HG03159 (cell line): ENCODE data around the gene TMEM212.

Experiments used
- ATAC-seq: cut with Tn5 transposase; IDR thresholded peaks from one replicate; pipeline ENCODE4 v1.9.1; 2021; ENCODE audit warnings: mild to moderate bottlenecking, moderate library complexity; ENCODE audit not compliant: unreplicated experiment

The TMEM212 gene

DNA sequence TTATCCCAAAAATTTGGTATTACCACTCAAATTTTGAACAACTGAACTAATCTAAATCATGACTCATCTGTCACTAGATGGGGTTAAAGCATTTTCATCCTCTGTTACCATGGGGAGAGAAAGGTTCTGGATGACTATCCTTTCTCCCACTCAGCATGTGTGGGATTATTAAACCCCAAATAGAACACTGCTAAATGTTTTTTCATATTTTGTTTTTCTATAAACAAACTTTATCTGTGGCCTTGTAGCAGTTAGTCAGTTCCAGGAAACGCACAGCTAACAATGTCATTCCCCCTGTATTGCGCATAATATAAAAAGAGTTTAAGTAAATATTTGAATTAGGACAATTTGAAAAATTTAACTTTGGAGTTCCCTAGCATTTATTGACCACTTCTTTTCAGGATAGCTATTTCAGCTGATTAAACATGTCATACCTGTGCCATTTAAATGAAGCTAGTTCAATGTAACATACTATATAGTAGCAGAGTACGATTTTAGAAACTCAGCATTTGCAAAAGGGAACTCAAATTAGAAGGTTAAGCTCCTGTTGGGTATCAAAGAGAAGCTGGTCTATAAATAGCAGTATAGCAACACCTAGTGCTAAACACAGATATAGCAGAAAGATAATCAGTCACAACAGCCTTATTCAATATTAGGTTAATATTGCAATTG, 9.2 kb upstream of the TMEM212 start:
- peak; percentile 61 for ATAC-seq

DNA sequence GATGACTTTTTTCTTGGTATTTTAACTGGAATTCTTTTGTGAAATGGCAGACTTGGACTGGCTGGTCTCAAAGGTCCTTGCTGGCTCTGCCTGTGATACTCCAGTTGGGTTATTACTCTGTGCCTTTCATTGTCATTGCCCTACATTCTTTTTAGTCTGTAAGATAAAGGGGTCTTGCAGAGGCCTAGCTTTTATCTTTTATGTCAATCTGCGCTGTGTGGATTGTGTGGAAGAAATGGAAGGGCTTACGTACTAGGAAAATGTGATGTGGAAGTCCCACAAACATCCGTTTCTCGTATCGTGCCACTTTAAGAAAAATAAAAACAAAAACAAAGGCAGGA, 8.7 kb upstream of the TMEM212 start:
- ATAC-seq, result no peak

DNA sequence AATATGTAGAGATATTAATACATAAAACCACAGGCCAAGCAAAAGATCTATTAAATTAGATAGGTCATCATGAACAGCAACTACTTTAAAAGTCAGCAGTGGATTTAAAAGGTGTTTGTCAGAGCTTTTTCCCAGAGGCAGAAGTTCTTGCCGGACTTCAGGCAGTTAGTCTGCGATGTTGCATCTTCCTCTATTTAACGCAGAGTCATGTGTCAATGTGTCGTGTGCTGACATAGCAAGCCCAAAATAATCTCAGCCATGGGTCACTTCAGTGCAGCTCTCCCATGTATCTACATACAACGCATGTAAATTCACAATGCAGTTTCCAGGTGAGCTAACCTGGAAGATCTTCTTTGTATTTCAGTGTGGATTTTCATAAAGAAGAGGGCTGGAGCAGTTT, 8.0 kb upstream of the TMEM212 start:
- no peak for ATAC-seq

DNA sequence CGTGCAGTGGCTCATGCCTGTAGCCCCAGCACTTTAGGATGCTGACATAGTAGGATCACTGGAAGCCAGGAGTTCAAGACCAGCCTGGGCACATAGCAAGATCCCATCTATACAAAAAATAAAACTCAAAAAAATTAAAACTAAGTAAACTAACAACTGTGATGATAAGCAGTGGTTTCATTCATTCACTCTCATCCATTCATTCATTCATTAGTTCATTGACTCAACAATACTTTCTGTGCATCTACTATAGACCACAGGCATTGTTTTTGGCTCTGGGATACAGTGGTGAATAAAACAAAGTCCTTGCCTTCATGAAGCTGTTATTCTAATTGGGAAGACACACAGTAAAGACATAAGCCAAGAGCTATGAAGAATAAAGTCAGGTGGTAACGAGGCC, 7.5 kb upstream of the TMEM212 start:
- ATAC-seq, result no peak

DNA sequence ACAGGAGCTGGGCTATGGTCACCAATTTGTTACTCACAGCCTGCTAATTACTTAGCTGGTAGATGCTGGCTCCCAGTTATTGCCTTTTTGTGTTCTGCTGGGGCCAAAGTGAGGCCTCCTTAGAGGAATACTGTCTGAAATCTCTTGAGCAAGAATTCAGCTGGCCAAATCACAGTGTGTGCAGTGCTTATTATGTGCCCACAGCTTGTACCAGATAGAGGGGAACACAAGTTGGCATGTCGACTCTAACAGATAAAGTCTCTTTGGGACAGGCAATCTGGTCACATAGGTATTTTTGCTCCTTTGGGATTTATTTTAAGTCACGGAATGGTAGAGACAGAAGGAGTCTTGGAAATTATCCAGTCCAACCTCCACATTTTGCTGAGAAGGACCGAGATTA, 6.3 kb upstream of the TMEM212 start:
- ATAC-seq, result no peak

DNA sequence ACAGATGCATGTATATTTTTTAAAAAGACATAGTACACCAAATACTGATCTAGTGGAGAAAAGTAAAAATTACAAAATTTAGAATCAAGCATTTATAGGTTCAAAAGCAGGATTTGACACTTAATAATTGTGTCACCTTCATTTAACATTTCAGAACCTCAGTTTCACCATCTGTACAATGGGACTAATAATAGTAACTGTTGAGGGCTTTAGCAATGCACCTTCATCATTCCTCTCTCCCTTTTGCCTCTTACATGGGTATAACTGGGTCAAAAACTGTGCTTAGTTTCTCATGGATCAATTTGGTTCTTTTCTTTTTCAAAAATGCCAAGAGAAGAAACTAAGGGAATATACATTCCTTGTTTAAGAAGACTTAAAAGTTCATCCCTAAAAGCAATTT, 5.5 kb upstream of the TMEM212 start:
- ATAC-seq, result no peak

DNA sequence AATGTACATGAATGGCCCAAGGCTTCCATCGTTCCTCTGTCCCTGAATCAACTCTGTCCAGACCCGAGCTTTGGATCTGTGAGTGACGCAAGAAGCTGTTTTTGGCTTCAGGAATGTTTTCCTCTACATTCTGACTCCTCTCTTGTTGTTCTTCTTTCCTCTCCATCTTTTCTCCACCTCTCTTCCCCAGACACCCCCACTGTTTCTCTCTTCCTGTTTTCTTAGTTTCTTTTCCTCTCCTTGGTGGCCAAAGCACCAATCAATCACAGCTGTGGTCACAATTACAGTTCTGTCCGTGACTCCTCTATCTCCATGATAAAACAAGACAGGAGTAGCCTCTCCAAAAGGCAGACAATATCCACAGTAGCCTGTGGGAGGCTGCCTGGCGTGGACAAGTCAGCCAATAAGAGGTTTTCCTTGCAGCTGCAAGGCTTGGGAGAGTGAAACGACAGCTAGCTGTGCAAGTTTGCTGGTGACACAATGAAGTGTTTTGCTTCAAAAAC, 4.9 kb upstream of the TMEM212 start:
- no peak for ATAC-seq

DNA sequence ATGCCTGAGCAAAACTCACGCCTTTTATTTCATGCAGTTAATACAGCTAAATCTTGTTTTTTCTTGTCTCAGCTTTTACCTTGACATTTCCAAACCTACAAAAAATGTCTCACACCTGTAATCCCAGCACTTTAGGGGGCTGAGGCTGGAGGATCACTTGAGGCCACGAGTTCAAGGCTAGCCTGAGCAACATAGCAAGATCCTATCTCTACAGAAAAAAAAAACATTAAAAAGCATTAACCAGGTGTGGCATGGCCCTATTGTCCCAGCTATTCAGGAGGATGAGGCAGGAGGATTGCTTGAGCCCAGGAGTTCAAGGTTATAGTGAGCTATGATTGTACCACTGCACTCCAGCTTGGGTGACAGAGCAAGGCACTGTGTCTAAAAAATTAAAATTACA, 3.9 kb upstream of the TMEM212 start:
- ATAC-seq, result no peak

DNA sequence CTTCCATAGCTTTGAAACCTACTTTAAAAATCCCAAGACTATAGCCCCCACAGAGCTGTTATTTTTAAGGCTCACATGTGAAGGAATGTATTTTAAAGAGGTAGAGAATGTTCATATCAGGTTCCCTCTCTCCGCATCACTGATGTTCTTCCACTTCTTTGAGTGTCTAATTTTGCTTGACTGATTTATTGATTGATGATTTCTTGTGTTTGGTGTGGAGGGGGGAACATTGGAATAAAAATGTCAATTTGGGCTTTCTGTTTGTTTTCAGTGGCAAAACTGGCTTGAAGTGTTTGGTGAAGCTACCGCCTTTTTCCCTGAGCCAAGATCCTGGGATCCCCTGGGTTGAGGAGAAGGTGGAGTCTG, 2.7 kb upstream of the TMEM212 start:
- ATAC-seq, result no peak

DNA sequence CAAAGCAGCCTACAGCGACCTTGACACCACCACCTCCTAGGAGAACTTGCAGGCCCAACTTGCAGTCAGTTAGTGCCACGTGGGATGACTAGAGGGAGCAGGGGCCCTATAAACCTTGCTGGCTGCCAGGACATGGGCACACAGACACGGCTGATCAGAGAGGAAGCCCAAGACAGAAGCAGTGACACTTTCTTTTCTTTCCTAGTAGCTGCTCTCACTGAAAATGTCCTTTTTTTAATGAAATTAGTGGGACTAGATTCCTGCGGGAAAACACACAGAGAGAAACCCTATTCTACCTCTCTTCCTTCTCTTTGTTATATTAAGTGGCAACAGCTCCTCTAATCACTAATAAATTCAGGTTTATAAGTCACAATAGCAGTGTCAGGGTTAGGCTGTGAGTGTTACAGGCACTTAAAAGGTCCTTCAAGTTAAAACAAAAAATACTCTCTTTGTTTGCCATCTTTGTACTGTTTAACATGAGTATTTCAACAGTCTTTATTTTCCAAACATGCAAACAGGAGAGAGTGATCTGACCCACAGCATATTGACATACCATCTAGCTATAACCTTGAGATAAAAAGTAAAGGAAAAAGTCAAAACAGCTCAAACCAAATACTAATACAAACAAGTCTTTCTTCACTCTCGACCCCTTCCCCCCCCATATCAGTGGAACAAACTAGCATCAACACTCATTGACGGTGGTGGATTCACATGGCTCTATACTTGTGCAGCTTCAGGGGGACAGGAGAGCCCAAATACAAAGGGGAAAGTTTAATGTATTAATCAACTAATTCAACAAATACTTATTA, 2.1 kb upstream of the TMEM212 start:
- no peak for ATAC-seq

DNA sequence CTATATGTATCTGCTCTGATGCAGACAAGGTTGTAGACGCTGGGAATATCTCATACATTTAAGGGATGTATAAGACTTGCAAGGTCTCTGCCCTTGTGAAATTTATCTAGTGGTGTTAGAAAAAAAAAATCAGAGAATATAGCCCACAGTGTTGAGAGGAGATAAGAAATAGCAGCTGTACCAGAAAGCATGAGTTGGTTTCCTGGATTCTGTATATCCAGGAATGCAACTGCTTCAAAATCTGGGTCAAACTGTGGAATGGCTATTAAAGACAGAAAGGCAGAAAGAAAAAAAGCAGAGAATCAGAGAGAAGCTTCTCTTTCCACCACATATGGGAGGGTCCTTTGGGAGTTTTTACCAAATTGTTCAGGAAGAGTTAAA, 1.5 kb upstream of the TMEM212 start:
- no peak for ATAC-seq

DNA sequence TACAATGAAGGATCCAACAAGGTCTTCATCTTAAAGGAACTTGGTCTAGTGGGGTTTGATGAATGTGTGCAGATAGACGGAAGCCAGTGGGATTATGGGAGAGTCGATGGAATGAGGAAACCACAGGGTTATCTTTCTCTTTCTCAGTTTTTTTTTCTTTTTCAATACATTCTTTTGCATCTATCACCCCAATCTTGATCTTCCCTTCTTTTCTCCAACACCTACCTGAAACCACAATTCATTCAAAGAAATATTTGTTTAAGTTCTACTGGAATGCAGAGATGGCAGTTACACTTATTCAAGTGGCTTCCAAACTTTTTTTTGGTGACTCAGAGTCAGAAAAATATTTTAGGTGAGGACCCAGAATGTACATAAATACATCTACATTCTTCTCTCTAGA, 1.7 kb downstream of the TMEM212 start:
- no peak for ATAC-seq

DNA sequence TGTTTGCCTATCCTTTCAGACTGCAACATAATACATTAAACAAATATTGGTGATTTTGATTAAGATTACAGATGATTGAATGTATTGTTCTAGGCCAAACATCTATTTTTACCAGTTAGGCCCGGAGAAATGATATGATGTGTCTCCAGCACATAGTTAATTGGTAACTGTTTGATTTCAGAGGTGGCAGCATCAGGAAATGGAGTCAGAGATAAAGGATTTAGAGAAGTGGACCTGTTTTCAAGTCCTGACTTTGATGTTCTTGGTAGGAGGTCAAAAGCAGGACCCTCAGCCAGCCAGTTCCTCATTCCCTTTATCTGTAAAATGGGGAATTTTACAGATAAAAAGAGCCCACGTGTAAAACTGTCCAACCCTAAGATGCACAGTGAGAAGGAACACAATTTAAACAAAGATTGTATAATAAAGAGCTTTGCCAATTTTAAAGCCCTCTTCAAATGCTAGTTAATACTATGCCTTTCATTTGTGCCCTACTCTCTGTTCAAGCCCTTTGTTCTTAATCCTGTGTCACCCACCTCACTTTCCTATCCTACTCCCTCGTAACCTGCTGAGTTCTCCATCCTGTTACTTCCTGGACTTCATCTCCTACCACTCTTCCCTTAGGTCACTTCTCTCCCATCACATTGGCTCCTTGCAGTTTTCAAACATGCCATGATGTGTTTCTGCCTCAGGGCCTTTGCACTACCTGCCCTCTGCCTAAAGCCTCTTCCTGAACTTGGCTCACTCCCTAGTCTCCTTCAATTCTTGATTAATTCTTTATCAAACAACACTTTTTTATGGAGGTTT, 2.5 kb downstream of the TMEM212 start:
- no peak for ATAC-seq

DNA sequence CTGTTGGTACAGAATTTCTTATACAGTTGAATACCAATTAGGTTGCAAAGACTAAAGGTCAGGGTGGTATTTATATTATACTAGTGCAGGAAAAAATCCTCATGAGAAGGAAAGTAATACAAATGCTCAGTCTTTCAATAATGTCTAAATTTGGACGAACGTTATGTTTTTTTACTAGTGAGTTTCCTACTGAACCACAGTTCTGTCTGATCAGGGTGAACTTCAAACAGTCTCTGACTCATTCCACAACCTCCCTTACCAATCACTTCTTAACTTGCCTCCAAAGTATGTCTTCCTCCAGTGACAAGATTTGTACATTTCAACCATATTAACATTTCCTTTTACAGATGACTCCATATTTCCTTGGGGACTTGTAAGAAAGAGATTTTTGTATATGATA, 3.4 kb downstream of the TMEM212 start:
- peak; percentile 95 for ATAC-seq

DNA sequence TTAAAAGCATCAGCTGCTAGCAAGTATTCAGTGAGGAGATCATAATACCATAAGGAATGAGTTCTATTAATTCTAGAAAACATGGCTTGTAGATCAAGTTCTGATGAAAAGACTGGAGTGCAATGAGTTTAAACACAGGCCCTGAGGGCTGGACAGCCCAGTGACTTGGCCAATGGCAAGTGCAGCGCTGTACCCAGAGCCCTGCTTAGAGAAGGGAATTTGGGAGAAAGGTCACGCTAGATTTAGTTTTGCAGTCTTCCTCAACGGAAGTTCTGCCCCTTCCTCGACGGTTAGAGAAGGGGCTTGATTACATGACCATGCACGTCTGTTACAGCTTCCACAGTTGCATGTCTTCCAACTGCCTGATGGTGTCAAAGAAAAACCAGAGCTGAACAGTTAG, 4.0 kb downstream of the TMEM212 start:
- no peak for ATAC-seq

DNA sequence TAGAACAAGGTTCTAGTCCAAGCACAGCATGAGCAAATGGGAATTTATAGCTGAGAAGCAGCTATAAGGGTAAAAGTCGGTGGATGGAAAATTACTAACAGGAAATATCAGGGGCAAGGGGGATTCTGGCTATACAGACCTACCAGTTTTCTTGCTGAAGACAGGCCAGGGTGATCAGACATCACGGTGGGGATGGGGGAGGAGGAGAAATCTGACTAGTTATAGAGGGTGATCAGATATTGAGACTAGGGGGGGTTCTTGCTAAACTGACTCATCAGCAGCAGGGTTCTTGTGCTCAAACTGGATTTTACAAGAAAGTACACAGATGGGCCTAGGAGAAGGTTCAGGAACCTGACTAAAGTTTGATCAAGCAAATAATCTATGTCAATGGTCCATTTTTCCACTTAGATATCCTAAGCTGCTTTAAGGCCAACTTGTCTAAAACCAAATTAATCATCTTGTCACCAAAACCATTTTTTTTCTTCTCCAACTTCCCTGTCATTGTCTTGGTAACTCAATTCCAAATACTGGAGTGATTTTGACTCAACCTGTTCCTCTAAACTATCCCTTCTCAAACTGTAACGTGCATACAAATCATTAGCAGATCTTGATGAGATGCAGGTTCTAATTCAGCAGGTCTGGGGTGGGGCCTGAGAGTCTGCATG, 4.6 kb downstream of the TMEM212 start:
- no peak for ATAC-seq

DNA sequence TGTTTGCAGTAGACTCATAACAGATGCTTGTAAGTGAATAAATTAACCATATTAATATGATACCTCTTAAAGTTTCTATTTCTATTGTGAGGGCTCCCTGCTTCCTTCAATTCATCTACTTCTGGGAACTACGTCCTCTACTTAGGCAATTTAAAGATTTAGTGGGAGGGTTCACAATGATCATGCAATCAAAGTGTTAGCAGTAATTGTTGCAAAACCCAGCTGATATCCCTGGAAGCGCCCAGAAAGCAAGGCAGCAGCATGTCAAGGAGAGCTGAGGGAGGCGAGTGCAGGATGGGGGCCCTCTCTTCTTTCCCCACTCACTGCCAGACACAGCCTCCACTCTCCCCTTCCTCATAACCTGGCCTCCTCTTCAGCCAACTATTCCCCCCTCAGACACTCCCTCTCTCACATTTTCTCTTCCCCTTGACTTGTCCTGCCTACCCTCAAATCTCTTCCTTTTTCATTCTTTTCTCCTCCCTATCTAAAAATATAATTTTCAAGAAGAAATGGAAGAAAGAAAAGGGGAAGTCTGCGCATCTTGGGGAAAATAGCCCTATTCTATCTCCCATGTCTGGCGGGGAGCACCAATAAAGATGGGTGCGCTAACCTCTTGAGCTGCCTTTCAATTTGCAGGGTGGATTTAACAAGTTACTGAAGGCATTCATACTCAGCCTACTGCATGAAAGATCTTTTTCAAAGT, 6.6 kb downstream of the TMEM212 start:
- ATAC-seq, result no peak

DNA sequence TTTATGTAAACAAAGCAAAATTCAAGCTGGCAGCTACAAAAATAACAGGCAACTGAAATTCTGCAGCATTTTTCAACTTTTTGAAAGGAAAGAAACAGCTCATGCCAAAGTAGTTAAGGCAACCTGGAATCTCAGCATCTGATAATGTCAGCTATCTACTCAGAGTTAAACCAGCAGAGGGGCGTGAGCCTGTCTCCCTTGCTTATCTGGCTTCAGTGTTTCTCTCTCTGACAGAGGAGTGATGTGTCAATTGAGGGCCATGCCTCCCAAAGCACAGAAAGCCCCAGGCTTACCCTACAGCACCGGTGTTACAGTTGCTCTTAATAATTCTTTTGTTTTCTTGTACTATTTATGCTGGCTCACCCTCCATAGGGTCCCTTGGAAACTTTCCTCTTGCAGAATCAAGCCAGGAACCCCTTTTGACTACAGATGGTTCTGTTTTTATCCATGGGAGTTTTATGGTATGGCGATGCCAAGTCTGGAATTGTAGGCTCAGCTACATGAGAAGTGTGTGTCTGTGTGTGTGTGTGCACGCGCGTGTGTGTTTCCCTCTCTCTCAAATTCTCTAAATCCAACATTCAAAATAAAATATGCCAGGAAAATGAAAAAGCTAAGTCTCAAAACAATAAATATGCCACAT, 7.3 kb downstream of the TMEM212 start:
- ATAC-seq, result no peak

DNA sequence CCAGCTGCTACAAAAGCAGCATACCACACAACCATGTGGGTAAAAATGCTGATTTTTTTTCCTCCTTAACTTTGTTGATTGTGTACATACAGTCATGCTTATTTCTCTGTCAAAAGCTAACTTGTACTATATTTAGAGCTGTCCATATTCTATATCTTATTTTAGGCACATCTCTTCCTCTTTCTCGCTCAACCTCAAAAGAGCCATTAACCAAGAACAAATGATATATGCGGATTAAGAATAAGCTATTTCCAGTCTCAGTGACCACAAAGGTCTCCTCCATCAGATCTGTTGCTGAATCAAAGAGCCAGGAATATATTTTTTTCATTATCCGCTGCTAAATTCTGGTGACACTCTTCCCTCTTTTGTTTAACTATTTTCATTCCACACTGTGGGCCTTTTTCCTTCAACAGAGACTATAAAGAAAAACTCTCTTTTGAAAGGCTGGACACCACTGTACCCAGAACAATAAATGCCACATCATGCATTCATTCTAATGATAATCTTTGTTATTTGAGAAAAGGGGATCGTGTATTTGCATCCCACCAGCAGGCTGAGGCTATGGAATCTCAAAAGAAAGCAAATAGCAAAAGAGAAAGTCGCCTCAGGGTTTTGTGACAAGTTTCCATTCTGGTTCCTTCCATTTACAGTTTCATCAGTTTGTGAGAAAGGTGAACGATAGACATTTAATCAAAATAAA, 8.0 kb downstream of the TMEM212 start:
- ATAC-seq, result no peak

DNA sequence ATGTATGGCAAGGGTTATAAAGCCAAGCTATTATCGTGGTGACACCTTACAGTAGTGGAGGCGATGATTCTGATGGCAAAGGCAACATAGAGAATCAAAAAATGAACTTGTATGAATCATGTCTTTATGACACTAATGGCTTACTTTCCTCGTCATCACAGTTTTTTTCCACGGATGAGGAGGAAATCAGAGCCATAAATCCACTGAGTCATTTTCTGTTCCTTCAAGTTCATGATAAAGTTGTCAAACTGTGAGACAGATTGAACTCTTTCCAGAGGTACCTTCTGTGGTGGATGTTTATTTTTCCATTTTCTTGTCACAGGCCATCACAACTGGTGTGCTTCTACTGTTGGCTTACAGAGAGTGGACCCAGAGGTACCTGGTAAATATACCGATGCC, 8.5 kb downstream of the TMEM212 start:
- ATAC-seq, result no peak
